ENCODE data around the gene ADGRG3. TPM values are rescaled to one million over a fixed set of nuclear protein-coding genes. Genes with fewer than 3 reads are reported as not detected.

ADGRG3 gene
- total and polyA plus RNA-seq, 2 of the 13 experiments (the other 11 are each of a cell fraction or from before 2014, with no cell fraction given) = 2.7 to 11.8 TPM

DNA sequence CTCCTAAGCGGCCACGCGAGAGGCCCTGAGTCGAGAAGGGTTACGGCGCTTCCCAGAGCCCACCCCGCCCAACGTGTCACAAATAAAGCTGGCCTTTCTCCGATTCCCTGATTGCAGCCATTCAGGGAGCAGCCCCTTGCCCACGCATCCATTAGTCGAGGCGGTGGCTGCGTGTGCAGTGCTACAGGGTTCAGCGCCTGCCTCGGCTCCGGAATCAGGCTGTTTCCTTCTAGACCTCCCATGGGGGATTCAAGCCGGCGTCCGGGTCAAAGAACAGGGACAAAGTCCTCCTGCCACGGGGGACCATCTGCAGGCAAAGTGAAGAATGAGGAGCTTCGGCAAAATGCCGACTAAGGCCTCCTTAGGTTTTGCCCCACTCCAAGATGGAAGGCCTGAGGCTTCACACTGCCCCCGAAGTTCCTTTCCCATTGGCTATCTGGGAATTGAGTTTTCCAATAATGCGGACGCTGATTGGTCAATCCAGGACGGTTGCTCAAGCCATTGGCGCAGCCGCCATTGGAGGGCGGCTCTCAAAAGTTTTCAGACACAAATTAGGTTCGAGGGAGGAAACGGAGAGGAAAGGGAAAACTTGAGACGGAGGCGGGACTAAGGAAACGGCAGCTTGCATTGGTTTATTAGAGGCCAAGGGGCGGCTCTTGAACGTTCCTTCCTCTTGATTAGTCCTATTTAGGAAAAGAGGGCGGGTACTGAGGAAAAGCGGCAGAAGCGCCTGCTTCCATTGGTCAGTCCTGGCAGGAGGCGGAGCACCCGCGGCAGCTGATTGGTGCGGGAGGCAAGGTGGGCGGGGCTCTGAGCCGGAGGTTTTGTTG, 67.0 kb downstream of the ADGRG3 start (continued):
- TF ChIP-seq, protein P1, sequence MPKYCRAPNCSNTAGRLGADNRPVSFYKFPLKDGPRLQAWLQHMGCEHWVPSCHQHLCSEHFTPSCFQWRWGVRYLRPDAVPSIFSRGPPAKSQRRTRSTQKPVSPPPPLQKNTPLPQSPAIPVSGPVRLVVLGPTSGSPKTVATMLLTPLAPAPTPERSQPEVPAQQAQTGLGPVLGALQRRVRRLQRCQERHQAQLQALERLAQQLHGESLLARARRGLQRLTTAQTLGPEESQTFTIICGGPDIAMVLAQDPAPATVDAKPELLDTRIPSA (CRISPR knock-in tag; IDR thresholded peaks at IDR 0.05; ENCODE audit: borderline replicate concordance) = no peak
- TF ChIP-seq, protein P2, sequence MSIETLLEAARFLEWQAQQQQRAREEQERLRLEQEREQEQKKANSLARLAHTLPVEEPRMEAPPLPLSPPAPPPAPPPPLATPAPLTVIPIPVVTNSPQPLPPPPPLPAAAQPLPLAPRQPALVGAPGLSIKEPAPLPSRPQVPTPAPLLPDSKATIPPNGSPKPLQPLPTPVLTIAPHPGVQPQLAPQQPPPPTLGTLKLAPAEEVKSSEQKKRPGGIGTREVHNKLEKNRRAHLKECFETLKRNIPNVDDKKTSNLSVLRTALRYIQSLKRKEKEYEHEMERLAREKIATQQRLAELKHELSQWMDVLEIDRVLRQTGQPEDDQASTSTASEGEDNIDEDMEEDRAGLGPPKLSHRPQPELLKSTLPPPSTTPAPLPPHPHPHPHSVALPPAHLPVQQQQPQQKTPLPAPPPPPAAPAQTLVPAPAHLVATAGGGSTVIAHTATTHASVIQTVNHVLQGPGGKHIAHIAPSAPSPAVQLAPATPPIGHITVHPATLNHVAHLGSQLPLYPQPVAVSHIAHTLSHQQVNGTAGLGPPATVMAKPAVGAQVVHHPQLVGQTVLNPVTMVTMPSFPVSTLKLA (IDR thresholded peaks at IDR 0.05) = no peak
- TF ChIP-seq KAT7 (CRISPR knock-in tag; IDR thresholded peaks at IDR 0.05; ENCODE audit: borderline replicate concordance) (peak; percentile 67; the same call in 1 of the 2 replicates), NFKBIZ (CRISPR knock-in tag; IDR thresholded peaks at IDR 0.05) (peak; percentile 89; the same call in 1 of the 2 replicates), POLR2AphosphoS5 (IDR thresholded peaks at IDR 0.05; ENCODE audit: low read depth, low read length) (peak; percentile 84), FOSL2 (CRISPR knock-in tag; IDR thresholded peaks at IDR 0.05) (peak; percentile 19; the same call in 1 of the 2 replicates), PCBP1 (IDR thresholded peaks at IDR 0.05; ENCODE audit: borderline replicate concordance, low read depth, low read length) (peak; percentile 94; the same call in 1 of the 2 replicates), ZNF143 (CRISPR knock-in tag; IDR thresholded peaks at IDR 0.05) (peak; percentile 30), PCBP2 (optimal IDR thresholded peaks at IDR 0.05; ENCODE audit: low read depth, low read length, poor library complexity, severe bottlenecking) (no peak), MAFF (IDR thresholded peaks at IDR 0.05; ENCODE audit: low read depth, low read length) (peak; percentile 86), NPAS2 (CRISPR knock-in tag; IDR thresholded peaks at IDR 0.05; ENCODE audit: borderline replicate concordance) (no peak), ZNF30 (CRISPR knock-in tag; IDR thresholded peaks at IDR 0.05) (0 out of 2 replicates have a peak, but pooled peaks have one; percentile 56), ZNF660 (CRISPR knock-in tag; IDR thresholded peaks at IDR 0.05; ENCODE audit: borderline replicate concordance, low read depth) (no peak), FOXA3 (CRISPR knock-in tag; IDR thresholded peaks at IDR 0.05) (peak; percentile 24; the same call in 1 of the 2 replicates), GABPA (IDR thresholded peaks at IDR 0.05; ENCODE audit: low read depth, low read length) (peak; percentile 44), GABPA (CRISPR knock-in tag; IDR thresholded peaks at IDR 0.05; ENCODE audit: low read depth) (peak; percentile 88), KLF9 (CRISPR knock-in tag; IDR thresholded peaks at IDR 0.05; ENCODE audit: low read depth) (0 out of 2 replicates have a peak, but pooled peaks have one; percentile 46), REL (CRISPR knock-in tag; conservative IDR thresholded peaks at IDR 0.05) (0 out of 2 replicates have a peak, but pooled peaks have one; percentile 53), ZNF776 (CRISPR knock-in tag; IDR thresholded peaks at IDR 0.05) (peak; percentile 81), ZNF501 (CRISPR knock-in tag; IDR thresholded peaks at IDR 0.05) (peak; percentile 93), ZNF768 (CRISPR knock-in tag; IDR thresholded peaks at IDR 0.05) (peak; percentile 49; the same call in 1 of the 2 replicates)
- TF ChIP-seq, protein P3, sequence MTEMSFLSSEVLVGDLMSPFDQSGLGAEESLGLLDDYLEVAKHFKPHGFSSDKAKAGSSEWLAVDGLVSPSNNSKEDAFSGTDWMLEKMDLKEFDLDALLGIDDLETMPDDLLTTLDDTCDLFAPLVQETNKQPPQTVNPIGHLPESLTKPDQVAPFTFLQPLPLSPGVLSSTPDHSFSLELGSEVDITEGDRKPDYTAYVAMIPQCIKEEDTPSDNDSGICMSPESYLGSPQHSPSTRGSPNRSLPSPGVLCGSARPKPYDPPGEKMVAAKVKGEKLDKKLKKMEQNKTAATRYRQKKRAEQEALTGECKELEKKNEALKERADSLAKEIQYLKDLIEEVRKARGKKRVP (CRISPR knock-in tag; IDR thresholded peaks at IDR 0.05) = 0 out of 4 replicates have a peak, but pooled peaks of 1 of the 2 experiments have one; percentile 11
- TF ChIP-seq, protein P4, sequence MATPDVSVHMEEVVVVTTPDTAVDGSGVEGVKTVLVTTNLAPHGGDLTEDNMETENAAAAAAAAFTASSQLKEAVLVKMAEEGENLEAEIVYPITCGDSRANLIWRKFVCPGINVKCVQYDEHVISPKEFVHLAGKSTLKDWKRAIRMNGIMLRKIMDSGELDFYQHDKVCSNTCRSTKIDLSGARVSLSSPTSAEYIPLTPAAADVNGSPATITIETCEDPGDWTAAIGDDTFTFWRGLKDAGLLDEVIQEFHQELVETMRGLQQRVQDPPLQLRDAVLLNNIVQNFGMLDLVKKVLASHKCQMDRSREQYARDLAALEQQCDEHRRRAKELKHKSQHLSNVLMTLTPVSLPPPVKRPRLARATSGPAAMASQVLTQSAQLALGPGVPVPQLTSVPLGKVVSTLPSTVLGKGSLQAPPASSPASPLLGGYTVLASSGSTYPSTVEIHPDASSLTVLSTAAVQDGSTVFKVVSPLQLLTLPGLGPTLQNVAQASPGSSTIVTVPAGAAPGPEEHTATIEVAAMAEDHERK (CRISPR knock-in tag; IDR thresholded peaks at IDR 0.05; ENCODE audit: low read depth) = peak; percentile 64
- TF ChIP-seq, protein P5, sequence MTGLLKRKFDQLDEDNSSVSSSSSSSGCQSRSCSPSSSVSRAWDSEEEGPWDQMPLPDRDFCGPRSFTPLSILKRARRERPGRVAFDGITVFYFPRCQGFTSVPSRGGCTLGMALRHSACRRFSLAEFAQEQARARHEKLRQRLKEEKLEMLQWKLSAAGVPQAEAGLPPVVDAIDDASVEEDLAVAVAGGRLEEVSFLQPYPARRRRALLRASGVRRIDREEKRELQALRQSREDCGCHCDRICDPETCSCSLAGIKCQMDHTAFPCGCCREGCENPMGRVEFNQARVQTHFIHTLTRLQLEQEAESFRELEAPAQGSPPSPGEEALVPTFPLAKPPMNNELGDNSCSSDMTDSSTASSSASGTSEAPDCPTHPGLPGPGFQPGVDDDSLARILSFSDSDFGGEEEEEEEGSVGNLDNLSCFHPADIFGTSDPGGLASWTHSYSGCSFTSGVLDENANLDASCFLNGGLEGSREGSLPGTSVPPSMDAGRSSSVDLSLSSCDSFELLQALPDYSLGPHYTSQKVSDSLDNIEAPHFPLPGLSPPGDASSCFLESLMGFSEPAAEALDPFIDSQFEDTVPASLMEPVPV (CRISPR knock-in tag; IDR thresholded peaks at IDR 0.05) = peak; percentile 21; the same call in 1 of the 2 replicates

Measured in HepG2 (cell line).